SK-N-MC (cell line): ENCODE results near the gene EXOC3.

Experiments used
- EZH2 ChIP-seq: fragments of 200-600 bp; sonication (generic); IDR thresholded peaks from one replicate; pipeline ENCODE4 v1.6.1; 2017; ENCODE audit warnings: antibody characterized with exemption
- POLR2AphosphoS5 ChIP-seq: IDR thresholded peaks from 2 replicates; pipeline ENCODE4 v1.6.1; 2012; ENCODE audit warnings: mild to moderate bottlenecking, low read depth, low read length, borderline replicate concordance

DNA sequence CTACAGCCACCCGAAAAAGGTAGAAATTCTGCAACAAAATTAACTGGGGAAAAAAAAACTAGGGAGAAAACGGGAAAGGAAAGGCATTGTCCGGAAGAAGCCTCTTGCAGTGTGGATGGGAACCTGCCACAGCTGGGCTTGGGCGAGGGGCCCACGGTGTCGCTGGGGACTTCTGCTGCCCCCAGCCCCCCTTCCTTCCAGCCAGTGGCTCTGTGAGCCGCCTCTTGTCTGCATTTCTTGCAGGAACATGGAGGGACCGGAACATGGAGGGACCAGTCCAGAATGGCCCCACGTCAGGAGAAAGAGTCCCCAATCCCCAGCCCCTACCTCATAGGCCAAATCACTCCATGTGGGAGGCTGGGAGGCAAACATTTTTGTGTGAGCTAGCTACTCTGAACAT lies 36.9 kb upstream of the EXOC3 start:
- no peak for TF ChIP-seq POLR2AphosphoS5
- TF ChIP-seq EZH2, result no peak
